ENCODE results near the gene IFIT3. TPM values are rescaled to one million over a fixed set of nuclear protein-coding genes. Genes with fewer than 3 reads are reported as not detected.
A peak's percentile ranks its signal among the peaks of the same experiment; 100 is the strongest.

IFIT3 gene
- total and polyA plus RNA-seq, 7 donors = 4.9 to 36.1 (median 9.4) TPM

DNA sequence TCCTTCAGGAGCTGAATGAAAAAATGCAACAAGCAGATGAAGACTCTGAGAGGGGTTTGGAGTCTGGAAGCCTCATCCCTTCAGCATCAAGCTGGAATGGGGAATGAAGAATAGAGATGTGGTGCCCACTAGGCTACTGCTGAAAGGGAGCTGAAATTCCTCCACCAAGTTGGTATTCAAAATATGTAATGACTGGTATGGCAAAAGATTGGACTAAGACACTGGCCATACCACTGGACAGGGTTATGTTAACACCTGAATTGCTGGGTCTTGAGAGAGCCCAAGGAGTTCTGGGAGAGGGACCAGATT lies 20.6 kb upstream of the IFIT3 start:
- H3K27ac ChIP-seq = peak overlapping the region in 1 of 4 donors; percentile 11
- H3K9me3 ChIP-seq = no peaks in the 10 kb centered on the region
- no peaks in the 10 kb centered on the region for H3K27me3 ChIP-seq
- H3K36me3 ChIP-seq = peaks cover 0 to 9% (median 3%) of the 10 kb centered on the region in 4 donors
- peaks cover 0 to 31% (median 24%) of the 10 kb centered on the region in 4 donors for H3K4me1 ChIP-seq
- intact Hi-C loops (cut with DNase I) = no loop called here
- no peak for DNase-seq
- H3K4me3 ChIP-seq = no peak overlapping the region
- TF ChIP-seq POLR2AphosphoS5 (IDR thresholded peaks at IDR 0.05) (no peak), EP300 (IDR thresholded peaks at IDR 0.05) (no peak), POLR2A (IDR thresholded peaks at IDR 0.05) (no peak)
- TF ChIP-seq, protein P1, sequence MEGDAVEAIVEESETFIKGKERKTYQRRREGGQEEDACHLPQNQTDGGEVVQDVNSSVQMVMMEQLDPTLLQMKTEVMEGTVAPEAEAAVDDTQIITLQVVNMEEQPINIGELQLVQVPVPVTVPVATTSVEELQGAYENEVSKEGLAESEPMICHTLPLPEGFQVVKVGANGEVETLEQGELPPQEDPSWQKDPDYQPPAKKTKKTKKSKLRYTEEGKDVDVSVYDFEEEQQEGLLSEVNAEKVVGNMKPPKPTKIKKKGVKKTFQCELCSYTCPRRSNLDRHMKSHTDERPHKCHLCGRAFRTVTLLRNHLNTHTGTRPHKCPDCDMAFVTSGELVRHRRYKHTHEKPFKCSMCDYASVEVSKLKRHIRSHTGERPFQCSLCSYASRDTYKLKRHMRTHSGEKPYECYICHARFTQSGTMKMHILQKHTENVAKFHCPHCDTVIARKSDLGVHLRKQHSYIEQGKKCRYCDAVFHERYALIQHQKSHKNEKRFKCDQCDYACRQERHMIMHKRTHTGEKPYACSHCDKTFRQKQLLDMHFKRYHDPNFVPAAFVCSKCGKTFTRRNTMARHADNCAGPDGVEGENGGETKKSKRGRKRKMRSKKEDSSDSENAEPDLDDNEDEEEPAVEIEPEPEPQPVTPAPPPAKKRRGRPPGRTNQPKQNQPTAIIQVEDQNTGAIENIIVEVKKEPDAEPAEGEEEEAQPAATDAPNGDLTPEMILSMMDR (IDR thresholded peaks at IDR 0.05) = no peak

GRCh38 chr10:89308266-89308665 lies 19.5 kb upstream of the IFIT3 start:
- Histone ChIP-seq H3K4me1 (peaks cover 0 to 21% (median 15%) of the 10 kb centered on the region in 4 donors), H3K9me3 (no peaks in the 10 kb centered on the region), H3K36me3 (peaks cover 0 to 9% (median 3%) of the 10 kb centered on the region in 4 donors), H3K27ac (no peak overlapping the region), H3K4me3 (no peak overlapping the region), H3K27me3 (no peaks in the 10 kb centered on the region)
- 96 to 97% methylated on average over 6 of the region's 6 CpGs for WGBS, 2 donors
- DNase-seq = no peak
- TF ChIP-seq, protein P1 (IDR thresholded peaks at IDR 0.05) = no peak
- no peak for TF ChIP-seq EP300 (IDR thresholded peaks at IDR 0.05)
- TF ChIP-seq POLR2AphosphoS5 (IDR thresholded peaks at IDR 0.05) = no peak
- no peak for TF ChIP-seq POLR2A (IDR thresholded peaks at IDR 0.05)
- intact Hi-C loops (cut with DNase I) = no loop called here

DNA sequence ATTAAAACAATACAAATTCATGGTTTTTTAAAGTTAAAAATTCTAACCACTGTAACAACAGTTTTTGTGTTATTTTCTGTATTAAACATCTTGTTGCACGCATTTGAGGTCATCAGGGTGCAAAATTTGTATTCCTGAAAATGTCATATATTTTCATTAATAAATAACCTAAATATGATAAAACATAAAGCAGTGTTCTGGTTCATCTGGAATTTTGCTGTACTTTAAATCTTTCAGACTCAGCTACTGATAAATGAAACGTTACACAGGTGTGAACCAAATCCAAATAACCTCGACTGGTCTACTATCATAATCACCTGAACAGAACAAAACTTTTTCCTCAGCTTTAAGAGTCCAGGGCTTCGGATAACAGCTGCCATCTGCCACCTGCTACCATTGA lies 19.1 kb upstream of the IFIT3 start:
- peaks cover 0 to 16% (median 10%) of the 10 kb centered on the region in 4 donors for H3K4me1 ChIP-seq
- peaks cover 0 to 9% (median 3%) of the 10 kb centered on the region in 4 donors for H3K36me3 ChIP-seq
- no peak overlapping the region for H3K27ac ChIP-seq
- H3K4me3 ChIP-seq = no peak overlapping the region
- no peaks in the 10 kb centered on the region for H3K9me3 ChIP-seq
- WGBS, 2 donors = 85 to 91% methylated on average over 4 of the region's 4 CpGs
- TF ChIP-seq, protein P1 (IDR thresholded peaks at IDR 0.05) = no peak
- no peak for TF ChIP-seq POLR2AphosphoS5 (IDR thresholded peaks at IDR 0.05)
- TF ChIP-seq EP300 (IDR thresholded peaks at IDR 0.05) = no peak
- TF ChIP-seq POLR2A (IDR thresholded peaks at IDR 0.05) = no peak
- no peaks in the 10 kb centered on the region for H3K27me3 ChIP-seq
- intact Hi-C loops (cut with DNase I) = no loop called here
- no peak for DNase-seq

DNA sequence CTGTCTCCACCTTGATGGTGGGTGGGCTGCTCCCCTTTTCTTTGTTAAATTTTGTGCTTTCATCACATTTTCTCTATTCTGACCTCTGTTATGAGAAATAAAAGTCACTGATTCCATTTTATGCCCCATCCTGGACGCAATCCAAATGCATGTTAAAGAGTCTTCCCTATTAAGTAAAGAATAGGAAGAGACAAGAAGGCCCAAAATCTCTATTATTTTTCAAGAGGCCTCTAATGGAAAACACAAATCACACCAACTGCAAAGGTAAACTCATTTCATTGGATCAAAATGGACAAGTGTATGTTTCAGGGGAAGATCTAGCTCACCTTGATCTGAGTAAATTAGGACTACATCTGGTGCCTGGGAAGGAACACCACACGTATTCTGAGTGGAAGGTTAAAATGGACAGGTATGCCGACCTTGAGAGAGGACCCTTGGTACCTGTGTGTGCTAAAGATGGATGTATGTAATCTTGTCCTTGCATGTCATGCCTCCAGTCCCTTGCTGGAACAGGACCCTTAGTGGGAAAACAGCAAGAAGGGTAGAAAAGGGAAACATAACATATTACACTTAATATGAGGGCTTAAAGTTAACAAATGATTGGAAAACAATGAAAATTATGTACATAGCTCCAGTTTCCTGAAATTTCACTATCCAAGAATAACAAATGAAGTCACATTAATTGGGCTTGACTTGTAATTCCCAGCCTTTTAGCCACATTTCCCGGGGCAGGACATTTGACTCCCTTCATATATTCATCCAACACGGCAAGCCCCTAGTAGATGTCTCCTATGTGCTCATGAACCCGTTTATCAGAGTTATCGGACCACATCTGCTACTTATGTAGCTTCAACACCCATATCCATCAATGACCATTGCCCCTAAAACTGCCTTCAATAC lies 18.4 kb upstream of the IFIT3 start:
- WGBS, 2 donors = 93 to 95% methylated on average over 7 of the region's 7 CpGs
- intact Hi-C loops (cut with DNase I) = no loop called here
- Histone ChIP-seq H3K27ac (no peak overlapping the region), H3K4me1 (peaks cover 0 to 14% (median 3%) of the 10 kb centered on the region in 4 donors), H3K4me3 (no peak overlapping the region), H3K36me3 (peaks cover 0 to 9% (median 3%) of the 10 kb centered on the region in 4 donors), H3K27me3 (no peaks in the 10 kb centered on the region), H3K9me3 (no peaks in the 10 kb centered on the region)
- no peak for DNase-seq
- TF ChIP-seq POLR2AphosphoS5 (IDR thresholded peaks at IDR 0.05) = no peak
- TF ChIP-seq, protein P1 (IDR thresholded peaks at IDR 0.05) = no peak
- no peak for TF ChIP-seq EP300 (IDR thresholded peaks at IDR 0.05)
- TF ChIP-seq POLR2A (IDR thresholded peaks at IDR 0.05) = no peak
